A673 (cell line): ENCODE results near the gene ZC3HAV1. TPM values are rescaled to one million over a fixed set of nuclear protein-coding genes. Genes with fewer than 3 reads are reported as not detected.

Experiments
- BruUV-seq: library from RNA; stranded (reverse); fragments of 400-500 nt; replicated peaks from 2 replicates; lab custom pipeline; 2021; lab: Mats Ljungman, UMichigan
- CTCF ChIA-PET: fragments of 300-600 bp; sonication (Branson Sonifier 250); formaldehyde crosslinking; loops from one replicate; lab custom pipeline; 2022; ENCODE audit warnings: antibody characterized with exemption; lab: Charles Lee
- POLR2A ChIA-PET: fragments of 300-600 bp; sonication (Branson Sonifier 250); formaldehyde crosslinking; loops from one replicate; lab custom pipeline; 2022; ENCODE audit warnings: antibody characterized with exemption; ENCODE audit not compliant: low non-redundant PET; lab: Charles Lee
- DNase-seq: peaks from one replicate; pipeline ENCODE4 v3.0.0-alpha.2; 2015; ENCODE audit warnings: low spot score
- H3K27ac ChIP-seq: fragments of 200-600 bp; sonication (generic); 2 replicates; pipeline ENCODE4 v1.5.1; 2016; ENCODE audit warnings: mixed run types, low read depth, mild to moderate bottlenecking, mixed read lengths, antibody characterized with exemption, low read length; ENCODE audit not compliant: poor library complexity, severe bottlenecking
- H3K27me3 ChIP-seq: fragments of 200-600 bp; sonication (generic); replicated peaks from 2 replicates; pipeline ENCODE4 v1.6.1; 2017; ENCODE audit warnings: mixed run types, low read depth, mild to moderate bottlenecking, mixed read lengths, antibody characterized with exemption, low read length; ENCODE audit not compliant: insufficient read depth, poor library complexity
- H3K36me3 ChIP-seq: fragments of 200-600 bp; sonication (generic); 2 replicates; pipeline ENCODE4 v1.6.1; 2016; ENCODE audit warnings: mixed run types, mild to moderate bottlenecking, mixed read lengths, antibody characterized with exemption, low read length; ENCODE audit not compliant: insufficient read depth, poor library complexity, severe bottlenecking
- H3K4me1 ChIP-seq: fragments of 200-600 bp; sonication (generic); 2 replicates; pipeline ENCODE4 v1.6.1; 2017; ENCODE audit warnings: mixed run types, mild to moderate bottlenecking, mixed read lengths, antibody characterized with exemption, low read length; ENCODE audit not compliant: insufficient read depth, poor library complexity, severe bottlenecking
- H3K4me3 ChIP-seq: fragments of 200-600 bp; sonication (generic); 2 replicates; pipeline ENCODE4 v1.5.1; 2016; ENCODE audit warnings: low read depth, mixed run types, mild to moderate bottlenecking, mixed read lengths, low read length; ENCODE audit not compliant: poor library complexity, severe bottlenecking
- H3K9me3 ChIP-seq: fragments of 200-600 bp; sonication (generic); 2 replicates; pipeline ENCODE4 v1.6.1; 2016; ENCODE audit warnings: mixed run types, low read depth, mild to moderate bottlenecking, mixed read lengths, antibody characterized with exemption, low read length; ENCODE audit not compliant: poor library complexity, severe bottlenecking
- EZH2 ChIP-seq: fragments of 200-600 bp; sonication (generic); IDR thresholded peaks from 2 replicates; pipeline ENCODE4 v1.6.1; 2017; ENCODE audit warnings: borderline replicate concordance, low read depth, mild to moderate bottlenecking, mixed read lengths, antibody characterized with exemption, low read length; ENCODE audit not compliant: poor library complexity, severe bottlenecking
- intact Hi-C: fragments of 100-400 bp; cut with micrococcal nuclease; formaldehyde crosslinking; loops from one replicate; pipeline ENCODE4 v1.10.0; 2022; ENCODE audit not compliant: unreplicated experiment
- total RNA-seq: library from RNA; stranded (reverse); gene quantifications from 2 replicates; pipeline ENCODE4 v1.2.3, GENCODE V29; 2021
- TF ChIP-seq, protein P1 (sequence below): fragments of 300-800, 200-600 bp; sonication (generic); conservative IDR thresholded peaks from 2 replicates; pipeline ENCODE4 v1.5.1; 2017; ENCODE audit warnings: low read depth, mild to moderate bottlenecking, antibody characterized with exemption, low read length, moderate library complexity, mixed read lengths

The ZC3HAV1 gene
- total RNA-seq, 1 experiment from 2014 or later = 16.9 TPM

- Histone ChIP-seq H3K4me3 (no peak overlapping the region), H3K36me3 (no peaks in the 10 kb centered on the region), H3K27me3 (no peaks in the 10 kb centered on the region), H3K9me3 (no peaks in the 10 kb centered on the region), H3K4me1 (peaks cover 4% of the 10 kb centered on the region), H3K27ac (no peak overlapping the region)
- no peak for DNase-seq
- CTCF ChIA-PET = no interaction called here
- intact Hi-C loops = no loop called here
- TF ChIP-seq EZH2 = no peak
- TF ChIP-seq, protein P1, sequence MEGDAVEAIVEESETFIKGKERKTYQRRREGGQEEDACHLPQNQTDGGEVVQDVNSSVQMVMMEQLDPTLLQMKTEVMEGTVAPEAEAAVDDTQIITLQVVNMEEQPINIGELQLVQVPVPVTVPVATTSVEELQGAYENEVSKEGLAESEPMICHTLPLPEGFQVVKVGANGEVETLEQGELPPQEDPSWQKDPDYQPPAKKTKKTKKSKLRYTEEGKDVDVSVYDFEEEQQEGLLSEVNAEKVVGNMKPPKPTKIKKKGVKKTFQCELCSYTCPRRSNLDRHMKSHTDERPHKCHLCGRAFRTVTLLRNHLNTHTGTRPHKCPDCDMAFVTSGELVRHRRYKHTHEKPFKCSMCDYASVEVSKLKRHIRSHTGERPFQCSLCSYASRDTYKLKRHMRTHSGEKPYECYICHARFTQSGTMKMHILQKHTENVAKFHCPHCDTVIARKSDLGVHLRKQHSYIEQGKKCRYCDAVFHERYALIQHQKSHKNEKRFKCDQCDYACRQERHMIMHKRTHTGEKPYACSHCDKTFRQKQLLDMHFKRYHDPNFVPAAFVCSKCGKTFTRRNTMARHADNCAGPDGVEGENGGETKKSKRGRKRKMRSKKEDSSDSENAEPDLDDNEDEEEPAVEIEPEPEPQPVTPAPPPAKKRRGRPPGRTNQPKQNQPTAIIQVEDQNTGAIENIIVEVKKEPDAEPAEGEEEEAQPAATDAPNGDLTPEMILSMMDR = no peak
- no TSS peak for BruUV-seq
- POLR2A ChIA-PET = no interaction called here
These were observed 5.1 kb upstream of the ZC3HAV1 start for GRCh38 chr7:139114585-139114984.

DNA sequence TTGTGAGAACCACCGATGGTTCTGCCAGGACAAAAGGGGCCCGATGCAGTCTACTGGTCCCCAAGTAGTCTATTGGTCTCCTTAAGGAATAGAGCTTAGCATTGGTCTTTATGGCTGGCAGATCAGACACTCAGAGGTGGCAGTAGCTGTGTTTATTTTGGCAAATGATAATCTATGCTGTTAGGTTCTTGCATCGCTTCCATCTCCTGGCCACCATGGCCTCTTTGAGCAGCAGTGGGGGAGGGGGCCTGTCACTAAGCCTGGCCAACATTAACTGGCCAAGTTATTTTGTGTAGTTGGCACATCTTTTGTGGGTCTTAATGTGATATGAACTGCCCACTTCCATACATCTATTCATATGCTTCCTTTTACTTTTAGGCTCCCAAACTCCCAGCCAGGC is 4.5 kb upstream of the ZC3HAV1 start:
- Histone ChIP-seq H3K27ac (no peak overlapping the region), H3K4me1 (peaks cover 4% of the 10 kb centered on the region), H3K36me3 (no peaks in the 10 kb centered on the region), H3K9me3 (no peaks in the 10 kb centered on the region), H3K4me3 (no peak overlapping the region), H3K27me3 (no peaks in the 10 kb centered on the region)
- POLR2A ChIA-PET = no interaction called here
- intact Hi-C loops = no loop called here
- CTCF ChIA-PET = no interaction called here
- TF ChIP-seq EZH2 = no peak
- TF ChIP-seq, protein P1 = no peak
- BruUV-seq = no TSS peak
- DNase-seq = no peak

DNA sequence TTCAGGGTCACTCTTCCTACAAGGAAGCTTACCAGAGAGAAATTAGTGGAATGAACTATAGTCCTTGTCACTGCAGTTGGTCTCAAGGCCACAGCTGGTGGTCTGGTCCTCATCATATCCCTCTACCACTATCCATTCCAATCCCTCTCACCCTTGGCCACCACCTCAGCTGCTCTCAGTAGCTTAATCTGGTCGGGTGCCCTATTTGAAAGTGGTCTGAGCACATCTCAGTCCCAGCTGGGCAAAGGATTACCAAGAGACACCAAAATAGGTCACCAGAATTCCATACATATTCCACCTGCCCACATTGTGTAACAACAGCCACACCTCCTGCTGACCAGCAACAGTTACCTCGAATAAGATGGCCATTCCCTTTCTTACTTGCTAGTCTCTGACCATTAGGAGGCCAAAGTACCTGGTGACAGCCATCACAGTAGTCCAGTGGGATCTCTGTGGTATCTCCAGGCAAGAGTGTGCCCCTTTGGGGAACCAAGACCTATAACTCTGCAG is 3.3 kb upstream of the ZC3HAV1 start:
- H3K36me3 ChIP-seq = no peaks in the 10 kb centered on the region
- H3K4me1 ChIP-seq = peaks cover 4% of the 10 kb centered on the region
- no peak overlapping the region for H3K27ac ChIP-seq
- TF ChIP-seq EZH2 = no peak
- TF ChIP-seq, protein P1 = no peak
- POLR2A ChIA-PET = no interaction called here
- no peak overlapping the region for H3K4me3 ChIP-seq
- DNase-seq = no peak
- no peaks in the 10 kb centered on the region for H3K27me3 ChIP-seq
- no peaks in the 10 kb centered on the region for H3K9me3 ChIP-seq
- CTCF ChIA-PET = no interaction called here
- intact Hi-C loops = no loop called here
- BruUV-seq = no TSS peak
